RWPE2 (cell line): ENCODE results near the gene BACE2.
"Not testable (repeated sequence)": the region's sequence is repeated elsewhere in the genome, so short reads cannot be mapped to it uniquely, and the experiment has no call there.

Experiments used
- ATAC-seq: fragments of 200-7000 bp; cut with Tn5 transposase; 3 replicates; pipeline ENCODE4 v1.9.1; 2021; ENCODE audit warnings: low read depth
- DNase-seq: peaks from one replicate; pipeline ENCODE4 v3.0.0-alpha.2; 2020; ENCODE audit warnings: low spot score
- H3K27ac ChIP-seq: fragments of 450-650 bp; 2 replicates; pipeline ENCODE4 v1.5.1; 2017; ENCODE audit warnings: mild to moderate bottlenecking; ENCODE audit not compliant: poor library complexity, severe bottlenecking
- H3K27me3 ChIP-seq: fragments of 250-450 bp; sonication (Bioruptor Pico); 2 replicates; pipeline ENCODE4 v1.5.1; 2021; ENCODE audit warnings: mild to moderate bottlenecking, moderate library complexity; ENCODE audit not compliant: insufficient read depth, poor library complexity, severe bottlenecking
- H3K36me3 ChIP-seq: fragments of 250-450 bp; sonication (Bioruptor Pico); 2 replicates; pipeline ENCODE4 v1.5.1; 2020; ENCODE audit warnings: low read depth, mild to moderate bottlenecking, moderate library complexity
- H3K4me1 ChIP-seq: fragments of 250-450 bp; sonication (Bioruptor Pico); 2 replicates; pipeline ENCODE4 v1.5.1; 2021; ENCODE audit warnings: mild to moderate bottlenecking, moderate library complexity; ENCODE audit not compliant: insufficient read depth, poor library complexity, severe bottlenecking
- H3K4me3 ChIP-seq: fragments of 250-450 bp; sonication (Bioruptor Pico); 2 replicates; pipeline ENCODE4 v1.5.1; 2021; ENCODE audit warnings: mild to moderate bottlenecking, moderate library complexity; ENCODE audit not compliant: severe bottlenecking
- H3K9me3 ChIP-seq: fragments of 250-450 bp; sonication (Bioruptor Pico); 2 replicates; pipeline ENCODE4 v1.5.1; 2021; ENCODE audit warnings: mild to moderate bottlenecking, moderate library complexity; ENCODE audit not compliant: severe bottlenecking
- CTCF ChIP-seq: fragments of 450-650 bp; IDR thresholded peaks from one replicate; pipeline ENCODE4 v1.5.1; 2017; ENCODE audit warnings: mild to moderate bottlenecking, moderate library complexity; ENCODE audit not compliant: poor library complexity, severe bottlenecking

BACE2 gene

GRCh38 chr21:41234569-41234968, 66.6 kb downstream of the BACE2 start:
- no peak for TF ChIP-seq CTCF
- Histone ChIP-seq H3K4me3 (no peak overlapping the region), H3K9me3 (no peaks in the 10 kb centered on the region), H3K27me3 (no peaks in the 10 kb centered on the region), H3K27ac (no peak overlapping the region), H3K4me1 (no peaks in the 10 kb centered on the region), H3K36me3 (peaks cover 12% of the 10 kb centered on the region)
- ATAC-seq (no peak), DNase-seq (no peak)

- Histone ChIP-seq H3K9me3 (no peaks in the 10 kb centered on the region), H3K27me3 (no peaks in the 10 kb centered on the region), H3K36me3 (peaks cover 12% of the 10 kb centered on the region), H3K4me1 (no peaks in the 10 kb centered on the region), H3K27ac (no peak overlapping the region), H3K4me3 (no peak overlapping the region)
- no peak for TF ChIP-seq CTCF
- DNase-seq: no peak
- no peak for ATAC-seq
Measured at GRCh38 chr21:41235201-41235600, 67.2 kb downstream of the BACE2 start.

- ATAC-seq (no peak), DNase-seq (no peak)
- no peak overlapping the region for H3K4me3 ChIP-seq
- H3K27ac ChIP-seq: no peak overlapping the region
- no peaks in the 10 kb centered on the region for H3K9me3 ChIP-seq
- no peak for TF ChIP-seq CTCF
- H3K27me3 ChIP-seq: no peaks in the 10 kb centered on the region
- no peaks in the 10 kb centered on the region for H3K4me1 ChIP-seq
- peaks cover 12% of the 10 kb centered on the region for H3K36me3 ChIP-seq
Measured at GRCh38 chr21:41236352-41236973, 68.5 kb downstream of the BACE2 start.

- H3K36me3 ChIP-seq: peaks cover 14% of the 10 kb centered on the region
- not testable (repeated sequence) for H3K4me3 ChIP-seq, H3K27ac ChIP-seq, DNase-seq, H3K9me3 ChIP-seq, H3K4me1 ChIP-seq, H3K27me3 ChIP-seq, ATAC-seq
Measured at GRCh38 chr21:41238081-41238796, 70.3 kb downstream of the BACE2 start.

- Histone ChIP-seq H3K27me3 (no peaks in the 10 kb centered on the region), H3K9me3 (no peaks in the 10 kb centered on the region), H3K36me3 (peaks cover 23% of the 10 kb centered on the region), H3K27ac (no peak overlapping the region), H3K4me1 (no peaks in the 10 kb centered on the region), H3K4me3 (no peak overlapping the region)
- no peak for ATAC-seq
- TF ChIP-seq CTCF: no peak
- DNase-seq: no peak
Measured at GRCh38 chr21:41240040-41240439, 72.1 kb downstream of the BACE2 start.
